ENCODE data around the gene JSRP1. TPM values are rescaled to one million over a fixed set of nuclear protein-coding genes. Genes with fewer than 3 reads are reported as not detected.

The JSRP1 gene, protein sequence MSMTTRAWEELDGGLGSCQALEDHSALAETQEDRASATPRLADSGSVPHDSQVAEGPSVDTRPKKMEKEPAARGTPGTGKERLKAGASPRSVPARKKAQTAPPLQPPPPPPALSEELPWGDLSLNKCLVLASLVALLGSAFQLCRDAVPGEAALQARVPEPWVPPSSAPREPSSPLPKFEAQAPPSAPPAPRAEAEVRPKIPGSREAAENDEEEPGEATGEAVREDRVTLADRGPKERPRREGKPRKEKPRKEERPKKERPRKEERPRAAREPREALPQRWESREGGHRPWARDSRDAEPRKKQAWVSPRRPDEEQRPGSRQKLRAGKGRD
- 1 to 10 TPM; 1.0 TPM for total RNA-seq

DNA sequence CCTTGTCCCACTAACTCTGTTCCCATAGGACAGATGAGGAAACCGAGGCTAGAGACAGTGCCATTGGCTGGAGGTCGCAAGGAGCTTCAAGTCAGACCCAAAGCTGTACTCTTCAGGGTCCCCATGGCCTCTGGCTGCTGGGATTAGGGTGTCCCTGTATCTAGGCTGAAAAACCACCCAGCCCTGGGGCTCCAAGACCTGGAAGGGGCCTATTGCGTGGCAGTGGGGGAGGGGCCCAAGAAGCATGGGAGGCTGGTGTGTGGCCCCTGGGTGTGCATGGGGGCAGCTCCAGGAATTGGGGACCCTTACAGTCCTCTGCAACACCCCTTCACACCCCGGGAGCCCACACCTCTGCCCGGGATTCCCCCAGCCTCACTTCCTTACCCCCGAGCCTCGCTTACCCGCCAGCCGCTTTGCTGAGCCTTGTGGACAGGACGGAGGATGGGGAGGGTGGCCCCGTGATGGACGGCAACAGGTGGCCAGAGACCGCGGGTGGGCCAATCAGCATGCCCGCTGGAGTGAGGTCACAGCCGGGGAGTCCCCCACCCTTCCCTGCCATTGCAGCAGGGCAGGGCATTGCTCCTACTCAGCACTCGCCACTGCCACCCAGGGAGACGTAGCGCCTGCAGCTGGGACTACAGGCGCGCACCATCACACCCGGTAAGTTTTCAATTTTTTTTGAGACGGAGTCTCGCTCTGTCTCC is at the start of gene JSRP1:
Gene JSRP1 (minus strand): TSS at position 436 of the 704 bp plus-strand sequence. CDS start 1,103 bp downstream, outside the sequence.
- H3K27me3 Mint-ChIP-seq, result peaks cover 2% of the 10 kb centered on the region
- intact Hi-C loops (cut with micrococcal nuclease), result no loop called here
- no peak for ATAC-seq
- no peak for DNase-seq
- no peak within 1 kb of the TSS for H3K4me3 Mint-ChIP-seq
- CTCF ChIA-PET, result no interaction called here
- TF ChIP-seq, protein P1, sequence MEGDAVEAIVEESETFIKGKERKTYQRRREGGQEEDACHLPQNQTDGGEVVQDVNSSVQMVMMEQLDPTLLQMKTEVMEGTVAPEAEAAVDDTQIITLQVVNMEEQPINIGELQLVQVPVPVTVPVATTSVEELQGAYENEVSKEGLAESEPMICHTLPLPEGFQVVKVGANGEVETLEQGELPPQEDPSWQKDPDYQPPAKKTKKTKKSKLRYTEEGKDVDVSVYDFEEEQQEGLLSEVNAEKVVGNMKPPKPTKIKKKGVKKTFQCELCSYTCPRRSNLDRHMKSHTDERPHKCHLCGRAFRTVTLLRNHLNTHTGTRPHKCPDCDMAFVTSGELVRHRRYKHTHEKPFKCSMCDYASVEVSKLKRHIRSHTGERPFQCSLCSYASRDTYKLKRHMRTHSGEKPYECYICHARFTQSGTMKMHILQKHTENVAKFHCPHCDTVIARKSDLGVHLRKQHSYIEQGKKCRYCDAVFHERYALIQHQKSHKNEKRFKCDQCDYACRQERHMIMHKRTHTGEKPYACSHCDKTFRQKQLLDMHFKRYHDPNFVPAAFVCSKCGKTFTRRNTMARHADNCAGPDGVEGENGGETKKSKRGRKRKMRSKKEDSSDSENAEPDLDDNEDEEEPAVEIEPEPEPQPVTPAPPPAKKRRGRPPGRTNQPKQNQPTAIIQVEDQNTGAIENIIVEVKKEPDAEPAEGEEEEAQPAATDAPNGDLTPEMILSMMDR (IDR thresholded peaks at IDR 0.05), result no peak
- no peaks in the 10 kb centered on the region for H3K9me3 Mint-ChIP-seq
- H3K36me3 Mint-ChIP-seq (ENCODE audit: low read depth), result no peaks in the 10 kb centered on the region
- POLR2A ChIA-PET, result interaction anchor here (1.4 to 15.0 kb wide), 5 partner anchors 14 to 40 kb away, joined by 3 to 202 read pairs (median 5); partner anchors contain the start of genes PLEKHJ1 and SF3A2
- peak within 1 kb of the TSS; percentile 71 for H3K27ac Mint-ChIP-seq
- peaks cover 28% of the 10 kb centered on the region for H3K4me1 Mint-ChIP-seq (ENCODE audit: low read depth)

DNA sequence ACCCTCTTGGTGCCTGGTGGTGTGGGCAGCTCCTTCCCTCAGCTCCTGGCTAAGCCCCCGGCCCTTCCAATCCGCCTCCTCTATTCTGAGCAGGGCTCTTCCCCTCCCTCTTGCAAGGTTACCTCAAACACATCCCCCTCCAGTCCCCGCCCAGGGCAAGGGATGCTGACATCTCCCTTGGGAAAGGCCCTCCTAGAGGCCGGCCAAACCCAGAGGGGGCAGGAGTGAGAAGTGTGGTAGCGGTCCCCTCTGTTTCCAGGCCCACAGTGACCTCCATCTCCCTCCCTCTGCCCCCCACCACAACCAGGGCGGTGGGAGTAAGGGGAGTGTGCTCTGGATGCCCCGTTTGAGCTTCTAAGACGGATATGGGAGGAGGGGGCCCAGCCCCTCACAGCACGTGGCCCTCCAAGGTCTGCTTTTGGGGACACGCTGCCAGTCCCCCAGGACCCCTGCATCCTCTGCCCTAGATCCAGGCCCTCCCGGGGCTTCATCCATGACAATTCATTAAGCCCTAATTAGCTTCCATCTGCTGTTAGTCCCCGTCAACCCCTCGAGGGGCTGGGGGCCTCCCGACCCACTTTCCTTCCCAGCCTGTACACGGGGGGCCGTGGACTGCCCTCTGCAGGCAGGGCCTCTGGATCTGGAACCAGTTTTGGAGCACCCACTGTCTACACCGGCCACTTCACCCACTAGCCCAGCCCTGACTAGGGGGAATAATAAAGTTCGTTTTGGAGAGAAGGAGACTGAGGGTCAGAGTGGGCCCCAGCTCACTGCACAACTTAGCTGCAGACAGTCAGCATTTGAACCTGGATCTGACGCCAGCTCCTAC is 49.4 kb upstream of the JSRP1 start:
- no peak overlapping the region for H3K27ac Mint-ChIP-seq
- H3K4me3 Mint-ChIP-seq, result no peak overlapping the region
- H3K27me3 Mint-ChIP-seq, result peaks cover 51% of the 10 kb centered on the region
- intact Hi-C loops (cut with micrococcal nuclease), result no loop called here
- H3K9me3 Mint-ChIP-seq, result no peaks in the 10 kb centered on the region
- no peak for ATAC-seq
- H3K4me1 Mint-ChIP-seq (ENCODE audit: low read depth), result peaks cover 9% of the 10 kb centered on the region
- TF ChIP-seq, protein P1 (IDR thresholded peaks at IDR 0.05), result no peak
- H3K36me3 Mint-ChIP-seq (ENCODE audit: low read depth), result no peaks in the 10 kb centered on the region
- CTCF ChIA-PET, result no interaction called here
- DNase-seq, result no peak
- POLR2A ChIA-PET, result interaction anchor here (1.0 kb wide), 2 partner anchors 22 to 28 kb away, joined by 4 to 8 read pairs; no protein-coding TSS in a partner anchor

DNA sequence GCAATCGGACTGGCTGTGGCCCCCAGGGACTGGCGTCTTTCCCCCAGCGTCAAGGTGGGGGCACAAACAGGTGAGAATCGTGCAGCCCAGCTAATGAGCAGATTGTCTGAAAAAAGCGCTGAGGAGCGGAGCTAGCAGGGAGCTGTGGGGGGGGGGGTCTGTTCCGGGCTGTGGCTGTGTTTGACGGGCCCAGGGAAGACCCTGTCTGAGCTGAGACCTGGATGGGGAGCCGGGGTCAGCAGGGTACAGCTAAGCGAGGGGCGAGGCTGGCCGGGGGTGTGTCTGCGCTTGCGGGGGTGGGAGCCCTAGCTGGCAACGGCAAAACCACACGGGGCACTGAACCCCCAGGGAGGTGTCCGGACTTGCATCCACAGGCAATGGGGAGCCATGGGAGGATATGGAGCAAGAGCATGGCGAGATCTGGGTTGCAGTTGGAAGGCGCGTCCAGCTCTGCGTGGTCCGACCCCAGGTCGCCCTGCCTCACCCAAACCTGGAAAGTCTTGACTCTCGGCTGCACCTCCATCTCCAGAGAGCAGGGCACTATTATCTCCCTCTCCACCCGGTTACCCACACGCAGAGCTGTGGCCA is 47.1 kb upstream of the JSRP1 start:
- H3K27me3 Mint-ChIP-seq, result peaks cover 32% of the 10 kb centered on the region
- H3K27ac Mint-ChIP-seq, result no peak overlapping the region
- no peaks in the 10 kb centered on the region for H3K36me3 Mint-ChIP-seq (ENCODE audit: low read depth)
- H3K4me3 Mint-ChIP-seq, result no peak overlapping the region
- intact Hi-C loops (cut with micrococcal nuclease), result no loop called here
- TF ChIP-seq, protein P1 (IDR thresholded peaks at IDR 0.05), result no peak
- ATAC-seq (peak; percentile 8), DNase-seq (no peak)
- H3K4me1 Mint-ChIP-seq (ENCODE audit: low read depth), result peaks cover 7% of the 10 kb centered on the region
- no peaks in the 10 kb centered on the region for H3K9me3 Mint-ChIP-seq
- ChIA-PET CTCF (interaction anchor here (1.1 kb wide), 1 partner anchor 84 kb away, joined by 3 read pairs; no protein-coding TSS in a partner anchor), POLR2A (interaction anchor here (1.4 kb wide), 1 partner anchor 19 kb away, joined by 7 read pairs; no protein-coding TSS in a partner anchor)

DNA sequence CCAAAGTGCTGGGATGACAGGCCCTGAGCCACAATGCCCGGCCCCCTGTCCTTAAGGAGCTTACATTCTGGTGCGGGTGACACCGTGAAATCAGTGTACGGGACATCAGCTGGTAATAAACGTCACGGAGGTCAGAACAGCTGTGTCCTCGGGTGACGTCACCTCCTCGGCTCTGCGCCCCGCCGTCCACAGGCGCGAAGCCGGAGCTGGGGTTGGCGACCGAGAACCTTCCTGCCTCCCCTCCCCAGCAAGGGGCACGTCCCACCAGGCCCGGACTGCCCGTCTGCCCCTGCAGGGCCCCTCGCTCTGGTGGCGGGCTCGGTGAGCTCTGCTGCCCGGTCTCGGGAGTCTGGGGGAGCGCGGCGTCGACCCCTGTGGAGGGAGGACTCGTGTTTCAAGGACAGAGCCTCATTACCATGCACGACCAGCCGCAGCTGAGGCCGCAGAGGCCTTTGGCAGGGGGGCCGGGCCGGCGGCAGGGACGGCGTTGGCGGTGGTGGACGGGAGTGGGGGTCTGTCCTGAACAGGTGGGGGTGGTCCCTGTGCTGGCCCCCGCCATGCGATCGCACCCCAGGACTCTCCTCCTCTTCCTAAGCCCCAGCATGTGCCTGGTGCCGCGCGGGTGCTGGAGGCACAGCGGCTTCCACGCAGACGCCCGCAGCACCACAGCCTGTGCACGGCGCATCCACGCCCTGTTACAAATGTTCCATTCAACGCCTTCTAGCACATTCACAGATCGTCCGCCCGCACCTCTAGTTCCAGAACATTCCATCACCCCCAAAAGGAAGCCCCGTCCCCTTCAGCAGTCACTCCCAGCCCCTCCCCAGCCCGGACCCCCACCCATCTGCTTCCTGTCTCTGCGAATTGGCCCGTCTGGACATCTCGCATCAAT is 46.3 kb upstream of the JSRP1 start:
- DNase-seq (no peak), ATAC-seq (peak; percentile 25)
- Mint-ChIP-seq H3K4me3 (no peak overlapping the region), H3K4me1 (ENCODE audit: low read depth) (peaks cover 7% of the 10 kb centered on the region), H3K27me3 (peaks cover 31% of the 10 kb centered on the region), H3K9me3 (no peaks in the 10 kb centered on the region), H3K27ac (no peak overlapping the region), H3K36me3 (ENCODE audit: low read depth) (no peaks in the 10 kb centered on the region)
- intact Hi-C loops (cut with micrococcal nuclease), result no loop called here
- ChIA-PET CTCF (interaction anchor here (1.1 kb wide), 1 partner anchor 85 kb away, joined by 3 read pairs; no protein-coding TSS in a partner anchor), POLR2A (interaction anchor here (0.6 to 1.4 kb wide), 4 partner anchors 20 to 496 kb away, joined by 3 to 7 read pairs (median 3); no protein-coding TSS in a partner anchor)
- TF ChIP-seq, protein P1 (IDR thresholded peaks at IDR 0.05), result no peak
